Hepatocyte (in vitro differentiated cells): Measurements from ENCODE around the gene OR10H4. TPM values are rescaled to one million over a fixed set of nuclear protein-coding genes. Genes with fewer than 3 reads are reported as not detected.
"Not testable (repeated sequence)": the region's sequence is repeated elsewhere in the genome, so short reads cannot be mapped to it uniquely, and the experiment has no call there.

Experiments used
- DNase-seq: peaks from one replicate; pipeline ENCODE4 v3.0.0-alpha.2; 2016; ENCODE audit warnings: low spot score
- H2AFZ ChIP-seq: fragments of 200-600 bp; sonication (generic); 2 replicates; pipeline ENCODE4 v1.6.0; 2016; ENCODE audit warnings: antibody characterized with exemption, mild to moderate bottlenecking
- H3K27ac ChIP-seq: fragments of 200-600 bp; sonication (generic); 2 replicates; pipeline ENCODE4 v1.5.1; 2016; ENCODE audit warnings: mild to moderate bottlenecking
- H3K27me3 ChIP-seq: fragments of 200-600 bp; sonication (generic); 2 replicates; pipeline ENCODE4 v1.6.1; 2016
- H3K36me3 ChIP-seq: fragments of 200-600 bp; sonication (generic); replicated peaks from 2 replicates; pipeline ENCODE4 v1.5.1; 2016; ENCODE audit warnings: low read depth; ENCODE audit not compliant: insufficient read depth
- H3K4me1 ChIP-seq: fragments of 200-600 bp; sonication (generic); 2 replicates; pipeline ENCODE4 v1.5.1; 2016; ENCODE audit warnings: mild to moderate bottlenecking, moderate library complexity; ENCODE audit not compliant: insufficient read depth
- H3K4me2 ChIP-seq: fragments of 200-600 bp; sonication (generic); 2 replicates; pipeline ENCODE4 v1.6.0; 2016
- H3K4me3 ChIP-seq: fragments of 200-600 bp; sonication (generic); 2 replicates; pipeline ENCODE4 v1.5.1; 2016; ENCODE audit warnings: mild to moderate bottlenecking
- H3K79me2 ChIP-seq: fragments of 200-600 bp; sonication (generic); 2 replicates; pipeline ENCODE4 v1.6.0; 2017; ENCODE audit warnings: mild to moderate bottlenecking
- H3K9me2 ChIP-seq: fragments of 200-600 bp; sonication (generic); replicated peaks from 2 replicates; pipeline ENCODE4 v1.6.0; 2017; ENCODE audit warnings: mild to moderate bottlenecking; ENCODE audit not compliant: insufficient read depth
- H3K9me3 ChIP-seq: fragments of 200-600 bp; sonication (generic); 2 replicates; pipeline ENCODE4 v1.5.1; 2016; ENCODE audit warnings: low read depth, mild to moderate bottlenecking
- H4K20me1 ChIP-seq: fragments of 200-600 bp; sonication (generic); 2 replicates; pipeline ENCODE4 v1.6.0; 2016; ENCODE audit warnings: mild to moderate bottlenecking; ENCODE audit not compliant: insufficient read depth, poor library complexity, severe bottlenecking
- EZH2 ChIP-seq: fragments of 200-600 bp; sonication (generic); IDR thresholded peaks from 2 replicates; pipeline ENCODE4 v1.6.1; 2016; ENCODE audit warnings: antibody characterized with exemption, mild to moderate bottlenecking, borderline replicate concordance
- EZH2phosphoT487 ChIP-seq: fragments of 200-600 bp; sonication (generic); IDR thresholded peaks from one replicate; pipeline ENCODE4 v1.6.1; 2018; ENCODE audit warnings: antibody characterized with exemption, mild to moderate bottlenecking, low read depth, moderate library complexity; ENCODE audit not compliant: unreplicated experiment, severe bottlenecking
- WGBS: methylation state at CpG from one replicate; pipeline ENCODE4 v1.1.6; 2016; ENCODE audit warnings: low lambda C conversion rate; ENCODE audit errors: missing lambda C conversion rate; 5-methylcytosine and 5-hydroxymethylcytosine counted together
- polyA plus RNA-seq: library from polyadenylated mRNA; unstranded; fragments of >200 nt; fragmentation: Nextera tagmentation; extraction: Ambion mirVana; gene quantifications from 2 replicates; pipeline ENCODE4 v1.2.1, GENCODE V29; 2016
- total RNA-seq: library from RNA; depleted of rRNA; stranded (reverse); fragments of >200 nt; gene quantifications from 2 replicates; pipeline ENCODE4 v1.2.3, GENCODE V29; 2014
- TF ChIP-seq, protein P1 (sequence below): fragments of 200-600 bp; sonication (generic); IDR thresholded peaks from 2 replicates; pipeline ENCODE4 v1.5.1; 2016; ENCODE audit warnings: antibody characterized with exemption, mild to moderate bottlenecking; ENCODE audit not compliant: poor library complexity

Gene OR10H4
- total and polyA plus RNA-seq, 2 experiments from 2014 or later: not detected

DNA sequence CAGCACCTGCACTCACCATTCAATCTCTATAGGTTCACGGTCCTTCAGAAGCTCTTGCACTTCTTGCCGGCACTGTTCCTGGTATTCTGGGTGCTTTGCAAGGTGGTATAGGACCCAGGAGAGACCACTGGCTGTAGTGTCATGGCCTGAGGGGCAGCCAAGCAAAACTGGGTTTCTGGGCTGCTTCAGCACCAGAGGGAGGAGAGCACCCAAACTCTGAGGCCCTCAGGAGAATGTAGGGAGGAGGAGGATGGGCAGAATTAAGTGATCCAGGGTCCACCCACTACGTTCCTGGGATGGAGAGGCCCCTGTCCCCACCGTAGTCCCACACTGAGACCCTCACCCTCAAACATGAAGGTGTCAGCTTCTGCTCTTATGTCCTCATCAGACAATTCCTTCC, 26.8 kb upstream of the OR10H4 start:
- Histone ChIP-seq H3K9me3 (no peaks in the 10 kb centered on the region), H3K27ac (no peak overlapping the region), H3K36me3 (no peaks in the 10 kb centered on the region), H3K4me3 (no peak overlapping the region), H3K9me2 (no peaks in the 10 kb centered on the region), H4K20me1 (no peaks in the 10 kb centered on the region), H3K4me1 (no peaks in the 10 kb centered on the region), H3K79me2 (no peaks in the 10 kb centered on the region), H3K4me2 (no peak overlapping the region), H2AFZ (no peak overlapping the region), H3K27me3 (no peaks in the 10 kb centered on the region)
- no peak for DNase-seq
- TF ChIP-seq, protein P1, sequence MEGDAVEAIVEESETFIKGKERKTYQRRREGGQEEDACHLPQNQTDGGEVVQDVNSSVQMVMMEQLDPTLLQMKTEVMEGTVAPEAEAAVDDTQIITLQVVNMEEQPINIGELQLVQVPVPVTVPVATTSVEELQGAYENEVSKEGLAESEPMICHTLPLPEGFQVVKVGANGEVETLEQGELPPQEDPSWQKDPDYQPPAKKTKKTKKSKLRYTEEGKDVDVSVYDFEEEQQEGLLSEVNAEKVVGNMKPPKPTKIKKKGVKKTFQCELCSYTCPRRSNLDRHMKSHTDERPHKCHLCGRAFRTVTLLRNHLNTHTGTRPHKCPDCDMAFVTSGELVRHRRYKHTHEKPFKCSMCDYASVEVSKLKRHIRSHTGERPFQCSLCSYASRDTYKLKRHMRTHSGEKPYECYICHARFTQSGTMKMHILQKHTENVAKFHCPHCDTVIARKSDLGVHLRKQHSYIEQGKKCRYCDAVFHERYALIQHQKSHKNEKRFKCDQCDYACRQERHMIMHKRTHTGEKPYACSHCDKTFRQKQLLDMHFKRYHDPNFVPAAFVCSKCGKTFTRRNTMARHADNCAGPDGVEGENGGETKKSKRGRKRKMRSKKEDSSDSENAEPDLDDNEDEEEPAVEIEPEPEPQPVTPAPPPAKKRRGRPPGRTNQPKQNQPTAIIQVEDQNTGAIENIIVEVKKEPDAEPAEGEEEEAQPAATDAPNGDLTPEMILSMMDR: no peak
- no peak for TF ChIP-seq EZH2phosphoT487
- no peak for TF ChIP-seq EZH2
- WGBS: 58% methylated on average over 4 of the region's 4 CpGs

DNA sequence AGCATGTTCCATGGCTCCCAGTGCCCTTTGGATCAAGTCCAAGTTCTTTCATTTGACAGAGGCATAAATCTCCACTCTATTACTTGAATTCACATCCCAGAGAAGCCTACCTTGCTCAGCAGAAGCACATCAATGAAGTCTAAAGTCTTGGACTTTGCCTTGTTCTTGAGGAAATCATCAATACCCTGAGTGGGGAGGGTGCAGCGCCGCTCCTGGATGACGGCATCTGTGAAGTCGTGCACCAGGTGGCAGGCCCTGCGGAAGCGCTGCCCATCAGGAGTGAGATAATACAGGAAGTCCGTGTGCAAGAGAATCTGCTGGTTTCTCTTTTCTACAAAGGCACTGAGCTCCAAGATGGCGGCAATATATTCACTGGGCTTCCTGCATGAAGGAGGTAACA, 25.1 kb upstream of the OR10H4 start:
- Histone ChIP-seq H4K20me1 (no peaks in the 10 kb centered on the region), H3K9me2 (no peaks in the 10 kb centered on the region), H3K27ac (no peak overlapping the region), H3K9me3 (no peaks in the 10 kb centered on the region), H2AFZ (no peak overlapping the region), H3K27me3 (no peaks in the 10 kb centered on the region), H3K4me1 (no peaks in the 10 kb centered on the region), H3K4me3 (no peak overlapping the region), H3K79me2 (no peaks in the 10 kb centered on the region), H3K4me2 (no peak overlapping the region), H3K36me3 (no peaks in the 10 kb centered on the region)
- DNase-seq: no peak
- WGBS: 66% methylated on average over 8 of the region's 8 CpGs
- no peak for TF ChIP-seq EZH2
- TF ChIP-seq, protein P1: no peak
- no peak for TF ChIP-seq EZH2phosphoT487

- Histone ChIP-seq H3K27me3 (no peaks in the 10 kb centered on the region), H2AFZ (no peak overlapping the region), H3K4me3 (no peak overlapping the region), H4K20me1 (no peaks in the 10 kb centered on the region), H3K4me1 (no peaks in the 10 kb centered on the region), H3K79me2 (no peaks in the 10 kb centered on the region), H3K9me2 (no peaks in the 10 kb centered on the region), H3K9me3 (no peaks in the 10 kb centered on the region), H3K27ac (no peak overlapping the region), H3K4me2 (no peak overlapping the region), H3K36me3 (no peaks in the 10 kb centered on the region)
- DNase-seq: no peak
- TF ChIP-seq, protein P1: no peak
- TF ChIP-seq EZH2: no peak
- no peak for TF ChIP-seq EZH2phosphoT487
- WGBS: no CpG with 5 or more reads among the region's 1 CpG
Measured at GRCh38 chr19:15926484-15926883, 22.3 kb upstream of the OR10H4 start.

- Histone ChIP-seq H3K27me3 (no peaks in the 10 kb centered on the region), H3K4me3 (no peak overlapping the region), H3K4me2 (no peak overlapping the region), H3K9me3 (no peaks in the 10 kb centered on the region), H2AFZ (no peak overlapping the region), H3K79me2 (no peaks in the 10 kb centered on the region), H3K9me2 (no peaks in the 10 kb centered on the region), H3K27ac (no peak overlapping the region), H4K20me1 (no peaks in the 10 kb centered on the region), H3K4me1 (no peaks in the 10 kb centered on the region), H3K36me3 (no peaks in the 10 kb centered on the region)
- TF ChIP-seq, protein P1: no peak
- 63% methylated on average over 3 of the region's 3 CpGs for WGBS
- no peak for DNase-seq
Measured at GRCh38 chr19:15928321-15928720, 20.5 kb upstream of the OR10H4 start.

- WGBS: 72% methylated on average over 11 of the region's 12 CpGs
Measured at GRCh38 chr19:15933761-15934331, 15.0 kb upstream of the OR10H4 start.

More at GRCh38 chr19:15933761-15934331, 15.0 kb upstream of the OR10H4 start:
- not testable (repeated sequence) for H2AFZ ChIP-seq, H3K9me3 ChIP-seq, H4K20me1 ChIP-seq, H3K79me2 ChIP-seq, H3K4me3 ChIP-seq, H3K27me3 ChIP-seq, DNase-seq, H3K27ac ChIP-seq, H3K4me1 ChIP-seq, H3K4me2 ChIP-seq, H3K9me2 ChIP-seq, H3K36me3 ChIP-seq
